ENCODE data around the gene FCAMR. TPM values are rescaled to one million over a fixed set of nuclear protein-coding genes. Genes with fewer than 3 reads are reported as not detected.

Gene FCAMR
- total RNA-seq, 1 experiment from 2014 or later = not detected

DNA sequence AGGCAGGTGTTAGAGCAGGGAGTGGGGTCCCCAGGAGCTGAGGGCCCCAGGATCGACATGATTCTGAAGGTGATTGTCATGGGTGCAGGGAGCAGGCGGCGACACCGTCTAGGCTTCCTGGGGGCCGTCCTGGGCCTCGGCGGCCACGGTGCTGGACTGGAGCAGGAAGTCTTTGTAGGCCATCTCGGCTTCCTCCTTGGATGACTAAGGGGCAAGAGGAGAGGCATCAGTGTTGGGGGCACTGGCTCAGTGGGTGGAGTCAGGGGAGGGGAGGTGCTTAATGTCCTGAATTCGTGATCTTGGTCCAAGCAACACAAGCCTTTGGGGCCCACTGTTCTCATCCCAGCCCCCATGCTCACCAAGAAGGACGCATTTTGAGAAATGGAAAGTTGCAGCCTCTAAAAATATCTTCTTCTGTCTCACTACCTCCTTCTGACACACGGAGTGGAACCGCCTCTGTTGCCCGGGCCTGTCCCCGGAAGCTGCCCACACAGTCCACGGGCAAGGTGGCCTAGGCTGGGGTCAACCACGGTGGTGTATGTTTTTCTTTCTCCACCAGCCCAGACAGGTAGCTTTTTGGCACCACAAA is 40.0 kb downstream of the FCAMR start:
- BruUV-seq (replicated peaks) = no TSS peak
- no peak for DNase-seq (ENCODE audit: low spot score)
- Histone ChIP-seq H3K27ac (ENCODE audit: low read depth, low read length, poor library complexity, severe bottlenecking) (no peak overlapping the region), H3K4me1 (ENCODE audit: insufficient read depth, low read length, poor library complexity, severe bottlenecking) (no peaks in the 10 kb centered on the region), H3K9me3 (ENCODE audit: low read depth, low read length, poor library complexity, severe bottlenecking) (no peaks in the 10 kb centered on the region), H3K36me3 (ENCODE audit: insufficient read depth, low read length, poor library complexity, severe bottlenecking) (no peaks in the 10 kb centered on the region), H3K4me3 (ENCODE audit: low read depth, low read length, poor library complexity, severe bottlenecking) (no peak overlapping the region), H3K27me3 (replicated peaks; ENCODE audit: insufficient read depth, low read depth, low read length, poor library complexity) (no peaks in the 10 kb centered on the region)
- intact Hi-C loops (cut with micrococcal nuclease; ENCODE audit: unreplicated experiment) = no loop called here
- TF ChIP-seq, protein P1, sequence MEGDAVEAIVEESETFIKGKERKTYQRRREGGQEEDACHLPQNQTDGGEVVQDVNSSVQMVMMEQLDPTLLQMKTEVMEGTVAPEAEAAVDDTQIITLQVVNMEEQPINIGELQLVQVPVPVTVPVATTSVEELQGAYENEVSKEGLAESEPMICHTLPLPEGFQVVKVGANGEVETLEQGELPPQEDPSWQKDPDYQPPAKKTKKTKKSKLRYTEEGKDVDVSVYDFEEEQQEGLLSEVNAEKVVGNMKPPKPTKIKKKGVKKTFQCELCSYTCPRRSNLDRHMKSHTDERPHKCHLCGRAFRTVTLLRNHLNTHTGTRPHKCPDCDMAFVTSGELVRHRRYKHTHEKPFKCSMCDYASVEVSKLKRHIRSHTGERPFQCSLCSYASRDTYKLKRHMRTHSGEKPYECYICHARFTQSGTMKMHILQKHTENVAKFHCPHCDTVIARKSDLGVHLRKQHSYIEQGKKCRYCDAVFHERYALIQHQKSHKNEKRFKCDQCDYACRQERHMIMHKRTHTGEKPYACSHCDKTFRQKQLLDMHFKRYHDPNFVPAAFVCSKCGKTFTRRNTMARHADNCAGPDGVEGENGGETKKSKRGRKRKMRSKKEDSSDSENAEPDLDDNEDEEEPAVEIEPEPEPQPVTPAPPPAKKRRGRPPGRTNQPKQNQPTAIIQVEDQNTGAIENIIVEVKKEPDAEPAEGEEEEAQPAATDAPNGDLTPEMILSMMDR (conservative IDR thresholded peaks at IDR 0.05; ENCODE audit: low read depth, low read length) = no peak
- TF ChIP-seq EZH2 (IDR thresholded peaks at IDR 0.05; ENCODE audit: borderline replicate concordance, low read depth, low read length, poor library complexity, severe bottlenecking) = no peak
- POLR2A ChIA-PET (ENCODE audit: low non-redundant PET) = no interaction called here
- CTCF ChIA-PET = no interaction called here

GRCh38 chr1:206929524-206929923 is 40.7 kb downstream of the FCAMR start:
- Histone ChIP-seq H3K36me3 (ENCODE audit: insufficient read depth, low read length, poor library complexity, severe bottlenecking) (no peaks in the 10 kb centered on the region), H3K9me3 (ENCODE audit: low read depth, low read length, poor library complexity, severe bottlenecking) (no peaks in the 10 kb centered on the region), H3K27me3 (replicated peaks; ENCODE audit: insufficient read depth, low read depth, low read length, poor library complexity) (no peaks in the 10 kb centered on the region), H3K27ac (ENCODE audit: low read depth, low read length, poor library complexity, severe bottlenecking) (no peak overlapping the region), H3K4me3 (ENCODE audit: low read depth, low read length, poor library complexity, severe bottlenecking) (no peak overlapping the region), H3K4me1 (ENCODE audit: insufficient read depth, low read length, poor library complexity, severe bottlenecking) (no peaks in the 10 kb centered on the region)
- ChIA-PET CTCF (no interaction called here), POLR2A (ENCODE audit: low non-redundant PET) (no interaction called here)
- no TSS peak for BruUV-seq (replicated peaks)
- TF ChIP-seq, protein P1 (conservative IDR thresholded peaks at IDR 0.05; ENCODE audit: low read depth, low read length) = no peak
- intact Hi-C loops (cut with micrococcal nuclease; ENCODE audit: unreplicated experiment) = no loop called here
- DNase-seq (ENCODE audit: low spot score) = no peak

GRCh38 chr1:206926286-206926685 is 44.0 kb downstream of the FCAMR start:
- POLR2A ChIA-PET (ENCODE audit: low non-redundant PET) = no interaction called here
- no peak overlapping the region for H3K4me3 ChIP-seq (ENCODE audit: low read depth, low read length, poor library complexity, severe bottlenecking)
- no peaks in the 10 kb centered on the region for H3K4me1 ChIP-seq (ENCODE audit: insufficient read depth, low read length, poor library complexity, severe bottlenecking)
- TF ChIP-seq, protein P1 (conservative IDR thresholded peaks at IDR 0.05; ENCODE audit: low read depth, low read length) = no peak
- no peak for TF ChIP-seq EZH2 (IDR thresholded peaks at IDR 0.05; ENCODE audit: borderline replicate concordance, low read depth, low read length, poor library complexity, severe bottlenecking)
- no peaks in the 10 kb centered on the region for H3K9me3 ChIP-seq (ENCODE audit: low read depth, low read length, poor library complexity, severe bottlenecking)
- no peaks in the 10 kb centered on the region for H3K27me3 ChIP-seq (replicated peaks; ENCODE audit: insufficient read depth, low read depth, low read length, poor library complexity)
- H3K36me3 ChIP-seq (ENCODE audit: insufficient read depth, low read length, poor library complexity, severe bottlenecking) = no peaks in the 10 kb centered on the region
- BruUV-seq (replicated peaks) = no TSS peak
- no peak overlapping the region for H3K27ac ChIP-seq (ENCODE audit: low read depth, low read length, poor library complexity, severe bottlenecking)
- CTCF ChIA-PET = no interaction called here
- intact Hi-C loops (cut with micrococcal nuclease; ENCODE audit: unreplicated experiment) = no loop called here
- no peak for DNase-seq (ENCODE audit: low spot score)

Data from A673 (cell line).